D721Med (cell line): Measurements from ENCODE around the gene RNFT2.
"Not testable (repeated sequence)": the region's sequence is repeated elsewhere in the genome, so short reads cannot be mapped to it uniquely, and the experiment has no call there.

Experiments
- DNase-seq: peaks from one replicate; pipeline ENCODE4 v3.0.0; 2011; ENCODE audit warnings: low spot score; ENCODE audit not compliant: insufficient read length
- FAIRE-seq: peaks from 2 replicates; lab custom pipeline; 2011; peaks lifted over from hg19 to GRCh38; lab: Jason Lieb, UNC
- TF ChIP-seq, protein P1 (sequence below): IDR thresholded peaks from 2 replicates; pipeline ENCODE4 v1.5.1; 2012; ENCODE audit warnings: mild to moderate bottlenecking, control low read depth; ENCODE audit not compliant: insufficient read depth; ENCODE audit errors: missing control alignments

The RNFT2 gene

DNA sequence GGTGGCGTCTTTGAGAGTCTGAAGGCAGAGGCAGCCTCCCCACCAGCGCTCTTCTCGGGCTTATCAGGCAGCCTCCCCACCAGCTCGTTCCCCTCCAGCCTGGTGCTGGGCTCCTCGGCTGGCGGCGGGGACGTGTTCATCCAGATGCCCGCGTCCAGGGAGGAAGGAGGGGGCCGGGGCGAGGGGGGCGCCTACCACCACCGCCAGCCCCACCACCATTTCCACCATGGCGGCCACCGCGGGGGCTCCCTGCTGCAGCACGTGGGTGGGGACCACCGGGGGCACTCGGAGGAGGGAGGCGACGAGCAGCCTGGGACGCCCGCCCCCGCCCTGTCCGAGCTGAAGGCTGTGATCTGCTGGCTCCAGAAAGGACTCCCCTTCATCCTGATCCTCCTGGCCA lies 11.8 kb downstream of the RNFT2 start:
- FAIRE-seq (no peak), DNase-seq (no peak)
- TF ChIP-seq, protein P1, sequence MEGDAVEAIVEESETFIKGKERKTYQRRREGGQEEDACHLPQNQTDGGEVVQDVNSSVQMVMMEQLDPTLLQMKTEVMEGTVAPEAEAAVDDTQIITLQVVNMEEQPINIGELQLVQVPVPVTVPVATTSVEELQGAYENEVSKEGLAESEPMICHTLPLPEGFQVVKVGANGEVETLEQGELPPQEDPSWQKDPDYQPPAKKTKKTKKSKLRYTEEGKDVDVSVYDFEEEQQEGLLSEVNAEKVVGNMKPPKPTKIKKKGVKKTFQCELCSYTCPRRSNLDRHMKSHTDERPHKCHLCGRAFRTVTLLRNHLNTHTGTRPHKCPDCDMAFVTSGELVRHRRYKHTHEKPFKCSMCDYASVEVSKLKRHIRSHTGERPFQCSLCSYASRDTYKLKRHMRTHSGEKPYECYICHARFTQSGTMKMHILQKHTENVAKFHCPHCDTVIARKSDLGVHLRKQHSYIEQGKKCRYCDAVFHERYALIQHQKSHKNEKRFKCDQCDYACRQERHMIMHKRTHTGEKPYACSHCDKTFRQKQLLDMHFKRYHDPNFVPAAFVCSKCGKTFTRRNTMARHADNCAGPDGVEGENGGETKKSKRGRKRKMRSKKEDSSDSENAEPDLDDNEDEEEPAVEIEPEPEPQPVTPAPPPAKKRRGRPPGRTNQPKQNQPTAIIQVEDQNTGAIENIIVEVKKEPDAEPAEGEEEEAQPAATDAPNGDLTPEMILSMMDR, result no peak

GRCh38 chr12:116750298-116750697 lies 12.2 kb downstream of the RNFT2 start:
- no peak for DNase-seq
- TF ChIP-seq, protein P1, result no peak
- FAIRE-seq, result no peak

DNA sequence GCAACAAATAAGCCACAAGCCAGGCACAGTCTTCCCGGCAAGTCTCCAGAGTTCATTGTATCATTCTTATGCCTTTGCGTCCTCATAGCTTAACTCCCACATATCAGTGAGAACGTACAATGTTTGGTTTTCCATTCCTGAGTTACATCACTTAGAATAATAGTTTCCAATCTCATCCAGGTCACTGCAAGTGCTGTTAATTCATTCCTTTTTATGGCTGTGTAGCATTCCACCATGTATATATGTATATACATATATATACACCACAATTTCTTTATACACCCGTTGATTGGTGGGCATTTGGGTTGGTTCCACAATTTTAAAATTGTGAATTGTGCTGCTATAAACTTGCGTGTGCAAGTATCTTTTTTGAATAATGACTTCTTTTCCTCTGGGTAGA lies 16.0 kb downstream of the RNFT2 start:
- FAIRE-seq, DNase-seq: not testable (repeated sequence)

GRCh38 chr12:116754783-116755182 lies 16.7 kb downstream of the RNFT2 start:
- not testable (repeated sequence) for FAIRE-seq, DNase-seq

- DNase-seq, result no peak
- TF ChIP-seq, protein P1, result no peak
- no peak for FAIRE-seq
Measured at GRCh38 chr12:116759783-116760621, 21.9 kb downstream of the RNFT2 start.

- no peak for DNase-seq
- FAIRE-seq, result no peak
- TF ChIP-seq, protein P1, result no peak
Measured at GRCh38 chr12:116760622-116761020, 22.5 kb downstream of the RNFT2 start.

DNA sequence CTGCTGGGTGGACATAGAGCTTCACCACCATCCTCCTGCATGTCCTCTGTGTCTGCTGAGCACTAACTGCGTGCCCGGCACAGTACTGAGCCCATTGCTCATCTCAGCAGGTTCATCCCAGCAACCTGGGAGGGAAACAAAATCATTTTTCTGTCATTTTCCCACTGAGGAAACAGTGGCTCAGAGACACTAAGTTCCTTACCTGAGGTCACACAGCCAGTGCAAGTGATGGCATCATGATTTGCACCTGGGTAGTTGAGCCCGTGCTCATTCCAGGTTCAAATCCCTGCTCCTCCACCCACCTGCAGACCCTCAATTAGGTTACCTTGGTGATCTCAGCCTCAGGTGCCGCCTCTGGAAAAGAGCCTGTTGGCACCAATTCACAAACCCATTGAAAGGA lies 23.4 kb downstream of the RNFT2 start:
- TF ChIP-seq, protein P1, result no peak
- FAIRE-seq (no peak), DNase-seq (no peak)

GRCh38 chr12:116765271-116765670 lies 27.2 kb downstream of the RNFT2 start:
- TF ChIP-seq, protein P1, result no peak
- FAIRE-seq (no peak), DNase-seq (no peak)
